ENCODE measurements around the gene ZNF853.

The ZNF853 gene

DNA sequence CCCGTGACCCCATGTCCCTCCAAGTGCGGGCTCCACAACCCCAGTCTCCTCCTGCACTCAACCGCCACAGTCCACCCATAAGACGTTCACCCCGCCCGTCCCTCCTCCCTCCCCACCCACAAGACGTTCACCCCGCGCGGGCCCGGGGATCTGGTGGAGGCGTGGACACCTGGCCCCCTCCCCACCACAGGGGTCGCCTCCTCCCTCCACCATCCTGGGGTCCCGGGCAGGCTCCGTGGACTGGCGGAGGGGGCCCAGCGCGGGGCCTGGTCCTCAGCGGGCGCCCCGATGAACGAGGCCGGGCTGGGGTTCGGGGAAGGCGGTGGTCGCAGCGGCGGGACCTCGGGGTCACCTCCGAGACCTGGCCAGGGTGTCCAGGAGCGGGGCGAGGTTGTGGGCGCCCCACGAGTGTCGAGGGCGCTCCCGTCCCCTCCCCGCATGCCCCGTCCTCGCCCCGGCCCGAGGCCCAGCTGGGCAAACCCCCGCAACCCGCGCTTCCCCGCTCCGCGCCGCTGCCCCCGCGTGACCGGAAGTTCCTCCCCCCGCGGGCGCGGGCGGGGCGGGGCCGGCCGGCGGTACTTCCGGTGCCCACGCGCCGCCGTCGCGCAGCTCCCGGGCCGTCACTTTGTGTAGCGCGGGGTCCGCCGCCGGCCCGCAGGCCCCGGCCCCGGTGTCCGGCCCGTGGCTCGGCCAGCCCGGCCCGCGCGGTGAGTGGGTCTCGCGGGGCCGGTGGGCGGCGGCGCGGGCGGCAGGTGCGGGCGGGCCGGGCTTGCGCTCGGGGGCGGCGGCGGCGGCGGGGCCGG is 21.5 kb downstream of the ZNF853 start, which contains the start of gene ZNF316:
Gene ZNF316, plus strand, starts transcription at position 578 of the 803 bp plus-strand sequence. CDS start 5,092 bp downstream, outside the sequence.
- peak in 2 of 3 donors; percentile 30 to 58 for DNase-seq (ENCODE audit: low read depth in 3 of 3, low spot score in 1 of 3)

- peak in 2 of 3 donors; percentile 18 to 34 for DNase-seq (ENCODE audit: low read depth in 3 of 3, low spot score in 1 of 3)
Measured at GRCh38 chr7:6637544-6638229, 22.3 kb downstream of the ZNF853 start.

DNA sequence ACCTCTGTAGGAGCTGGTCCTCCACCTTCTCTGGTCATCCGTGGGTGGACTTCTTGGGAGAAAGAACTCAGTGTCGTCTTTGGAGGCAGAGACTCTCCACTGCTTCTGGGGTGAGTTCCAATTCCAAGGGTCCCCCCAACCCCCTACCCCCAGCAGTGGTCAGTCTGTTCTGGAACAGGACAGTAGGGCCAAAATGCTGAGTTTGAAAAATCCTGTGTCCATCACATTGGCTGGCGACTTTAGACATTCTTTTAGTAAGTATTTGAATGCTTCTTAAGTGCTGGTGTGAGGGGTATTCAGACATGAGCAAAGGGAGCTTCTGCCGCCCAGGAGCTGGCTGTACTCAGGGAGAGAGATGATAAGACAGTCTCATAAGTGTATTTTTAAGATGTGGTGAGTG is 23.6 kb downstream of the ZNF853 start:
- no peak for DNase-seq (ENCODE audit: low read depth in 3 of 3, low spot score in 1 of 3)

GRCh38 chr7:6639627-6640026 is 24.2 kb downstream of the ZNF853 start:
- no peak for DNase-seq (ENCODE audit: low read depth in 3 of 3, low spot score in 1 of 3)

DNA sequence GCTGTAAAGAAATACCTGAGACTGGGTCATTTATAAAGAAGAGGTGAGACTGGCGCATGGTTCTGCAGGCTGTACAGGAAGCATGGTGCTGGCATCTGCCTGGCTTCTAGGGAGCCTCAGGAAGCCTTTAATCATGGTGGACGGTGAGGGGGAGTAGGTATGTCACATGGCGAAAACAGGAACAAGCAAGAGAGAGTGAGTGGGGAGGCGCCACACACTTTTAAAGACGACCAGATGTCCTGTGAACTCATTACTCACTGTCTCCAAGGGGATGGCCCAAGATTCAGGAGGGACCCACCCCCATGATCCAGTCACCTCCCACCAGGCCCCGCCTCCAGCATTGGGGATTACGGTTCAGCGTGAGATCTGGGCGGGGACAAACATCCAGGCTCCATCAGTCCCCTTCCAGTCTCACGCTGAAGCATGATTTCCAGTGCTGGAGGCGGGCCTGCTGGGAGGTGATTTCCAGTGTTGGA is 24.9 kb downstream of the ZNF853 start:
- no peak for DNase-seq (ENCODE audit: low read depth in 3 of 3, low spot score in 1 of 3)

- no peak for DNase-seq (ENCODE audit: low read depth in 3 of 3, low spot score in 1 of 3)
Measured at GRCh38 chr7:6641305-6642035, 26.1 kb downstream of the ZNF853 start.

GRCh38 chr7:6642239-6642839 is 26.9 kb downstream of the ZNF853 start:
- DNase-seq (ENCODE audit: low read depth in 3 of 3, low spot score in 1 of 3) = no peak

GRCh38 chr7:6642861-6643640 is 27.6 kb downstream of the ZNF853 start:
- no peak for DNase-seq (ENCODE audit: low read depth in 3 of 3, low spot score in 1 of 3)

DNA sequence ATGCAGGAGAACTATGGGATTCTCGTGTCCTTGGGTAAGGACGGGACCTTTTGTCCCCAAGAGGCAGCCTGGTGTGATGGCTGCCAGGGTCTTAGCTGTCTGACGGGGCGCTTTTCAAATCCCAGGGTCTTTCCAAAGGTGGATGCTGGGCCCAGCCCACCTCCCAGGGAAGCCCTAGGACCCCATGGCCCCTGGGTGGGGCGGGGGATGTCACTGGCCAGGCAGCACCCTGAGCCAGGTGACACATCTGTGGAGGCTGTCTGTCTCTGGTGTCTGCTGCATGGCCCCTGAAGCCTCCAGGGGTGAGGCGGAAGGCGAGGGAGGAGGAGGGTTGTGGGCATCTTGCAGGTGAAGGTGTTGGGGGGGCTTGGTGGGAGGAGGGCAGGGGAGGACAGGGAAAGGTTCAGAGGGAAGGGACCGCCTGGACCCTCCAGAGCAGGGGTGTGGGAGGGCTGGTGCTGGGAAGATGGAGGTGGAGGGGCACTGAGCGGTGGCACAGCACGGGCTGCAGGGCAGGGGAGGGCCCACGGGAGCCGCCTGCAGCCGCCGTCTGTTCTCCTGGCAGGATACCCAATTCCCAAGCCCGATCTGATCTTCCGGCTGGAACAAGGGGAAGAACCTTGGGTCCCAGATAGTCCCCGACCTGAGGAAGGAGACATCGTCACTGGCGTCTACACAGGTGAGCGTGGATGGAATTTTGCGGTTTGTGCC is 28.7 kb downstream of the ZNF853 start:
- no peak for DNase-seq (ENCODE audit: low read depth in 3 of 3, low spot score in 1 of 3)

DNA sequence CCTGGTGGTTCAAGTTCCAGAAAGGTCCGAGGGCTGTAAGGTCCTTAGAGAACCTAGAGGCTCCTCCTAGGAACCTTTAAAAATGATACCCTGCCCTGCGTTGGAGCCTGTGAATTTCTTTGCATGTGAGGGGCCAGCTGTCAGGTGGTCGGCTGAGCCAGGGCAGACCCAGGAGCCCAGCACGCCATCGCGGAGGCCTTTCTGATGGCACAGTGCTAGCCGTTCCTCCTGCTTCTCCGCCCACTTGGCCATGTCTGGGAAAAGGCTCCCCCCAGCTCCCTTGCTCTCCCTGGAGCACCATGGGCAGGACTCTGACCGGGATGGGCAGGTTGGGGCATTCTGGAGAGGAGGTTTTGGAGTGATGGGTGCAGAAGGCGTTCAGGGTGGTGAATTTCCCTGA is 29.3 kb downstream of the ZNF853 start:
- no peak for DNase-seq (ENCODE audit: low read depth in 3 of 3, low spot score in 1 of 3)

GRCh38 chr7:6646465-6646864 is 31.1 kb downstream of the ZNF853 start:
- DNase-seq (ENCODE audit: low read depth in 3 of 3, low spot score in 1 of 3) = no peak

GRCh38 chr7:6647080-6647479 is 31.7 kb downstream of the ZNF853 start:
- no peak for DNase-seq (ENCODE audit: low read depth in 3 of 3, low spot score in 1 of 3)

DNA sequence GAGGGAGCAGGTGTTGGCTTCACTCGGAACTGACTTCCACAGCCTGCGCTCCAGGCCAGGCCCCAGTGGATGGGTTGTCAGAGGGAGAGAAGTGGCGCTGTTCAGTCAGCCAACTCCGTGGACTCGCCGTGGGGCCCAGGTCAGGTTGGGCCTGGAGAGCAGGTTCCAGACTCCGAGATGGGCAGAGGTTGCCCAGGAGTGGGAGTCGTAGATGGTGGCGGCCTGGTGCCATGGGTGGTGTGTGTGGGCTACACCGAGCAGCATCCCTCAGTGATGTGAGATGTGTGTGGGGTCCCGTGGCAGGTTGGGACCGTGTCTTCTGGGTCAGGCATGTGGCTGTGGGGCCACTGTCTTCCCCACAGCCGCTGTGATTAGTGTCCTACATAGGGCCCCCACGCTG is 32.1 kb downstream of the ZNF853 start:
- DNase-seq (ENCODE audit: low read depth in 3 of 3, low spot score in 1 of 3) = no peak

GRCh38 chr7:6648066-6648814 is 32.8 kb downstream of the ZNF853 start:
- no peak for DNase-seq (ENCODE audit: low read depth in 3 of 3, low spot score in 1 of 3)

DNA sequence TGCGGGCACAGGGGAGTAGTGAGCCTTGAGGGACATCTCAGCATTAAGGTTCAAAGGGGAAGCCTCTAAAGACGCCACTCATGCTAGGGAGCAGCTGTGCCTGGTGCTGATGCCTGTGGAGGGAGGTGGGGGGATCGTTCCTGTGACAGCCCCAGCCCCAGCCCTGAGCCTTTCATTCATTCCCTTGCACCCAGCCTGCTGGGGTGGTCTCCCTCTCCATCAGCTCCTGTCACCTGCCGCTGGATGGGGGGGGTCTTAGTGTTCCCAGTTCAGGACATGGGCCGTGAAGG is 33.4 kb downstream of the ZNF853 start:
- DNase-seq (ENCODE audit: low read depth in 3 of 3, low spot score in 1 of 3) = no peak

DNA sequence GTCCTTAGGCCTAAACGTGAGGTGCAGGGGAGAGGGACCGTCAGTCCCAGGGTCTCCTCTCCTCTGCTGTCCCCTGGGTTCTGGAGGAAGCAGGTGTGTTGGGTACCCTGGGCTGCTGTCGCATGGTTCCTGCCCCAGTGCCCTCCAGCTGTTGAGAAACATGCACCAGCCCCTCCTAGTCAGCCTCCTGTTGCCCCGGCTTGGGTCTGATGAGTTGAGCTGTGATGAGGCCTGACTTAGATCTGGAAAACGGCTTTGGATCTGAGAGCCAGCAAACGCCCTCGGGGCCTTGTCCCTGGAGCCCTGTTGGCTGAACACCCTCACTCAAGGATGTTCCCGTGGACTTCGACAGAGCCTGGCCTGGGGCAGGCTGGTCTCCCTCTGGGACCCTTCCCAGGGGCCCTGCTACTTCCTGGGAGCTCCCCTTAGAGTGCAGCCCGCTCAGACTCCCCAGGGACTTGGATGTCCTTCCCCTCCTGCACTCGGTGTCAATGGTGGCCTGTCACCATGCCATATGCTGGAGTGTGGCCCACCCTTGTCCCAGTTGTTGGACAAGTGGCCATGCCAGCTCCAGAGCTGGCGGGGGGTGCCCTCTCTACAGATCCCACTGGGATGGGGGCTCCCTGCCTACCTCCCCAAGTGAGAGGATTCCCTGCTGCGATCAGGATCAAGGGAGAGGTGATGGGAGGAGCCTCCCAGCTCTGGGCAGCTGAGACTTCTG is 34.0 kb downstream of the ZNF853 start:
- DNase-seq (ENCODE audit: low read depth in 3 of 3, low spot score in 1 of 3) = no peak

DNA sequence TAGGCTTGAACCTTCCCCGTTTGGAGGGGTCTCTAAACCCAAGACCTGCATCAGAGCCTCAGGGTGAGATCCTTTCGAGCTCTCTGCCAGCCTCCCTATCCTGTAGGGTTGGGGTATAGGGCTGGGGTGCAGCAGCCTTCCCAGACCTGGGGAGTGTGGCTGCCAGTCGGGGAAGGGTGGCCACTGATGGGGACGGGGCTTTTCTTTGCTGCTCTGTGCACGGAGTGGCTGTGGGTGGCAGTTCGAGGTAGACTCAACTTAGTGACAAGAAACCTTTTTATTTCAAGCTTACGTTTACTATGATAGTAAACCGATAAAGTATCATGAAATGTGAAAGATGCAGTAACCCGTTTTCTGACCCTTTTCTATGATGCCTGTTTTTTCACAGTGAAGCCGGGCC is 34.7 kb downstream of the ZNF853 start:
- no peak for DNase-seq (ENCODE audit: low read depth in 3 of 3, low spot score in 1 of 3)

GRCh38 chr7:6650521-6651011 is 35.2 kb downstream of the ZNF853 start:
- DNase-seq (ENCODE audit: low read depth in 3 of 3, low spot score in 1 of 3) = no peak

All from stimulated activated CD4-positive, alpha-beta T cell treated with anti-CD3 and anti-CD28 coated beads, TNF-alpha, amount 100 ng/mL, for 1 hour (primary cell).